HG03060 (cell line): ENCODE measurements around the gene MAP3K14.

Experiments used
- ATAC-seq: cut with Tn5 transposase; IDR thresholded peaks from one replicate; pipeline ENCODE4 v1.9.1; 2021; ENCODE audit warnings: low read depth, moderate number of reproducible peaks; ENCODE audit not compliant: unreplicated experiment

MAP3K14 gene

DNA sequence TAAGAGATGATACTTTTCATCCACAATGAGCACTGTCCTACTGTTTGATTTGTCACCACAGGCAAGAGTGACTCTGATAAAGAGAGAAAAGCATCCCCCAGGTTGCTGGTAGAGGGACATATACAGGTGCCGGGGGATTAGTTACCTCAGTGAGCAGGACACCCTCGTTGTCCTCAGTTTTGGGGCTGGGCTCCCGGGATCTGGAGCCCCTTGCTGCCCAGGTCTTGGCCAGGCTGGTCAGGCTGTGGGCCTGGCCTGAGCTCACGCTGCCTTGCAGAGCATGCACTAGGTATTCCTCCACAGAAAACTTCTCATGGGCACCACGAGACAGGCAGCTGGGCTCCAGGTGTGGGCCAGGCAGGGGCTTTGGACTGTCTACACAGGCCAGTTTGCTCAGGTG lies 30.5 kb downstream of the MAP3K14 start:
- no peak for ATAC-seq

DNA sequence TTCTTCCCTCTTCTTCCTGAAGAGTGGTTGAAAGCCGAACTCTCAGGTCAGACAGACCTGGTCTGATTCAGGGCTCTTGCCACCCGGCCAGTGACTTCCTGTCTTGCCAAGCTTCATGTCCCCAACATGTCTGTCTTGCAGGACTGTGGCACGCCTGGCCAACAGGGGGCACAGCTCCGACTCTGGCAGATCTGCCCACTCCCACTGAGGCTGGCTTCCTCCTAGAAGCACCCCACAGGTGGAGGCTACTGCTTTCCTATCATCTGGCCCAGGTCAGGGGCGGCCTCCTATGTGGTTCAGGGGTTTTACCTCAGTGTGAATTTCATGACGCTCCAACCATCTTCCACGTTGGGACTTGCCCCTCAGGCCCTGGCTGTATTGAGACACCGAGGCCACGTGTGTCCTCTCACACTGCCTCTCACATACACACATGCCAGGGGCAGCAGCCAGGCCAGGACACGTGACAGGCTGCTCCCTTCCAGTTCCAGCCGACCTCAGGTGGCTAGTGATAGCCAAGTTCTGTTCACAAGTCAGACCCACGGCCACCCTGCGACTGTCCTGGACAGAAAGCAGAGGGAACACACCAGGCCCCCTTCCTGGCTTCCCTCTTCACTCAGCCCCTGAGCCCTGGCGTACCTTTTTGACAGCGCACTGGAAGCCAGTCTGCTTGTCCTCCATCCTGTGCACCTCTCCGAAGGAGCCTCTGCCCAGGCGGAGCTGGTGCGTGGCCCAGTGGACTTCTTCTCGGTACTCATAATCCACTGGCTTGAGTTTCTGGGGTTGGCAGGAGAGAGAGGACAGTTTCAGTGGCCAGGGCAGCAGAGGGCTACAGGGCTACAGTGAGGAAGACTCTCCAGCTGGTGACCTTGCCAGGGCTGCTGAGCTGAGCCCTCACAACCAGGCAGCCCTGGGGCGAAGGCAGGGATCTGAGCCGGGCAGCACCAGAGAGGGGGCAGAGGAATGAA lies 32.4 kb downstream of the MAP3K14 start:
- no peak for ATAC-seq

DNA sequence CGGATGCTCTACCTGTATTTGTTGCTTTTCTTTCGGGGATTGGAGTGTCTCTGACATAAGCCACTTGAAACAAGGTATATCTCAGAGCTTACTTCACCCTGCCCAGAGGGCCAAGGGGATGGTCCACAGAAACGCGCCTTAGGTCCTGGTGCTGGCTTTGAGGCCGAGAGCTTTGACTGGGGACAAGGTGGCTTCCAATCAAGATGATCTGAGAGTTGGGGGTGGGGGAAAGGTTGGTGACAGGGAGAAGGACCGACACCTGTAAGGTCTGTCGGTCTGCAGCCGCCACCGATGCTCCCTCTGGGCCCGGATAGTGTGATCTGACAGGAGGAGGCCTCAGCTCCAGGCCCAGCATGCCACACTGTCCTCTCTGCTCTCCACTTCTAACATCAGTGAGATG lies 33.1 kb downstream of the MAP3K14 start:
- no peak for ATAC-seq

DNA sequence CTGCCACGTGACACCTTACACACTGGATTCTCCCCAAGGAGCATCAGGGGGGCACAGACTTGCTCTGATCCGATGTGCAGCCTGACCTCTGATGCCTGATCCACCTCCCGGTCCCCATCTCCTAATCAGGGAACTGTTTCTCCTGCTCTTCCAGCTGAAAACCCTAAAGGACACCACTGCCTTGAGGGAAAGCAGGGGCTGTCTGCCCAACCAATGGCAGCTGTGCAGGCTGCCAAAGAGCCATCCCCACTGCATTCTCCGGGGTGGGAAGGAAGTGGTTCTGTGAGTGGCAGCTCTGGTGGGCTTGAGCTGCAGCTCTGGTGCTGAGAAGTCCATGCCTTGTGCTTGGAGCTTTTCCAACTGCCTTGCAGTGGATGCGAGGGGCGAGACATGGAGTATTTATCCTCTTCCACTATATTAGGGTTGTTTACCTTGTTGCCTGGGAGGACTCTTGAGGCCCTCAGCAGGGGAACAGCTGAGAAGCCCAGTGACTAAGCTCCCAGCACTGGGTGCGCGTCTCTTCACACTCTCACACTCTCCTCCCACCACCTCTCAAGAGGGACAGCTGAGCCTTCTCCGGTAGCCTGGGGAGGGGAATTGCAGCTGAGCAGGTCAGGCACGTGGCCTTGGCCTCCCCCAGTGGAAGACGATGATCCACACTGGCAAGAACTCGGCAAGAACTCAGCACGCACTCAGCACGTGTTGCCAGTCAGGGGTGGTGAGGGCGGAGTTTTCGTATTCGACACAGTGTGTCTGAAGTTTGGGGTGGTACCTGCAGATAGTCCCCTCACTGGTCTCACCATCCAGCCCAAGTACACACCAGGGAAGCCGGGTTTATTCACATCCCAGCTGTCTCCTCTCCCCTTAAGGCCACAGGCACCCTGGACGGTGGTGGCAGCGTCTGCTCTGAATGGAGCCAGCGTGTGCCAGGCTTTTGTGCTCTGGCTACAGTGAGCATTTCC lies 33.9 kb downstream of the MAP3K14 start:
- no peak for ATAC-seq

DNA sequence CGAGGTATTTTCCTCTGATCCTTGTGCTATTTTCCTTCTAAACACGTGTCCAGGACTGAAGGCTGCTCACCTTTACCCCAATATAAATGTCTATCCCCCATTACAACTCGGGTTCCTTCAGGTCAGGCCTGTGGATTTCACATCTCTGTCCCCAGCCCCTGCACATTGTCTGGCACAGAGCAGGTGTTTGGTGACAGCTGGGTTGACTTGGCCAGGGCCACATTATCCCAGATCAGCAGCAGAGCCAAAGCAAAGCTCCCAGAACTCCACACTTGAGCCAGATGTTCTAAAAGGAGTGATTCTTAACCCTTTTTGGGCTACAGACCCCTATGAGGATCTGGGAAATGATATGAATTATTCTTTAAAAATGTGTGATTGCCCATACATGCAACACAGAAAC lies 36.9 kb downstream of the MAP3K14 start:
- ATAC-seq: no peak

DNA sequence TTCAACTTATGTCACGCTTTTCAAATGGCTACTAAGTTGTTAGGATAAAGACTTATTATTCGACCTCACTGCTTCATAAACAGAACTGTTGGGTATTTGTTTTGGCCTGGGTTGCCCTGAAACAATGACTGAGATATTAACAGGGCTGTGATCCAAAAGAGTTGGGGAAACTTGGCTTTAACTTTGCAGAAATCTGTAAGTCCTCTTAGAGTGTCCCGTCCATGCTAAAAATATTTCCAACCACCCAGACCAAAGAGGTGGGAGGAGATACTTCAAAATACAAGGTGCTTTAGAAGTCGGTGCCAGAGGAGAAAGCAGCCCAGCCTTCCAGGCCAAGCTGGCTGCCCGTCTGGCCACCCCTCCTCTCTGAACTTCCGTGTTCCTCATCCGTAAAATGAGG lies 38.8 kb downstream of the MAP3K14 start:
- no peak for ATAC-seq

DNA sequence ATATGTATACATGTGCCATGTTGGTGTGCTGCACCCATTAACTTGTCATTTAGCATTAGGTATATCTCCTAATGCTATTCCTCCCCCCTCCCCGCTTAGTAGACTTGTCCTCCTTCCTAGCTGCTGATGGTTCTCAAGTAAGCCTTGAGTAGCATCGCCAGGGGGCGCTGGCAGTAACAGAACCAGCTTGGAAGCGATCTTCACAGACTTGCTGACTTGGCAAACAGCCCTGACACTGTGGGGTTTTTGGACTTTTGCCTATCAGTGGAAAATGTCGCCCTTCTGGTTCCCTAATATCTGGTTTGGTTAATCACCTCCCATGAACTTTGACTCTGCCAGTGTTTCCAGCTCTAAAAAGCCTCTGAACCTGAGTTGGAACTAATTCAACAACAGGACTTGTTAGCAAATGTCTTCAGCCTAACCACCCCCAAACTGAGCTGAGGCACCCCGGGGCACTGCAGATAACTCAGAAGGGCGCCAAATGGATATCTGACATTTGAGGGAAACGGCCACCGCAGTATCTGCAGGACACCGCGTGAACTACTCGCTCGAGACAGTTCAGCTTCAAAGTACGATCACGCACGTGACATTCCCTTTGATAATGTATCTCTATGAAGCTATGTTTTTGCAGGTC lies 39.5 kb downstream of the MAP3K14 start:
- ATAC-seq: no peak

DNA sequence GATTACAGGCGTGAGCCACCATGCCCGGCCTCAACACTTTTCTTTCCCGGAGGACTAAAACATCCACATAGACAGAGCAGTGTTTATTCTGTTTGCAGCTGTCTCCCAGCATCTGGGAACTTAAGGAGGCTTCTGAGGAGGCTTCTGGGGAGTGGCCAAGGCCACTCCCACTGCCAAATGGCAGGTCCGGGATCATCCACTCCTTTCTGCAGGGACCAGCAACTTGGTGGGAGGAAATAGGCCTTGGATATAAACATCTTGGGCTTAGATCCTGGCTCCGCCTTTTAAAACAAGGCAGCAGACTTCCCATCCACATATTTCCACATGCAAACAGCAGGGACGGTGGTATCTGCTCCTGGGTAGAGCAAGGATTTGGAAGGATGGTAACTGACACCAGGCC lies 40.8 kb downstream of the MAP3K14 start:
- no peak for ATAC-seq

DNA sequence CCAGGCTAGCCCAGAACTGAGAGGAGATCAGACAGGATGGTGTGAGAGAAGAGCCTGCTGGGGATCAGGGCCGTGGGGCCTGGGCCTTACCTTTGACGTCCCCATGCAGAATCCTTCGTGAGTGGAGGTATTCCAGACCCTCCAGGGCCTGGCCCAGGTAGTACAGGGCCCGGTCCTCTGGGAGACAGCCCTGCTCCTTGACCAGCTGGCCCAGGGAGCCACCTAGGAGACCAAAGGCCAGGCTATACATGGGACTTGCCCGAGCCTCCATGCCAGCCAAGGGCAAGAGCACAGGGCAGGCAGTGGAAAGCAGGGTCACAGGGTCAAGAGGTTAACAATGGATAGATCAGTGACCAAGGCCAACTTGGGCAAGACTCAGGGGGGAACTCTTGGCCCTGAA lies 42.8 kb downstream of the MAP3K14 start:
- no peak for ATAC-seq

DNA sequence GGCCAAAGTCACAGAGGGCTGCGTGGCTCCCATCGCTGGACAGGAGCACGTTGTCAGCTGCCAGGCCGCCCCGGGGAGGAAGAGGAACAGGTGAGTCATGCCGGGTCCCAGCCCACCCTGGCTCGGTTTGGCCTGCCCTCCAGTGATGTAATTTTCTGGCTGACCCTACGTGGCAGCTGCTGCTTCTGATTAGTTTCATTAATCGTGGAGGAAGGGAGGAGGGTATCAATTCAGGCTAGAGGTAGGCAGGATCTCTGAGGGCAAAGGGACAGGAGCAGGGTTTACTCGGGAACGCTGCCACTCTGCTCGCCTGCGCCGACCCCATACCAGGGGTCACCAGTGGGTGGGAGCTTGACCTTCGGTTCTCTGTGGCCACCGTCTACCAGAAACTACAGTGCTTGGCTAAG lies 43.3 kb downstream of the MAP3K14 start:
- no peak for ATAC-seq

DNA sequence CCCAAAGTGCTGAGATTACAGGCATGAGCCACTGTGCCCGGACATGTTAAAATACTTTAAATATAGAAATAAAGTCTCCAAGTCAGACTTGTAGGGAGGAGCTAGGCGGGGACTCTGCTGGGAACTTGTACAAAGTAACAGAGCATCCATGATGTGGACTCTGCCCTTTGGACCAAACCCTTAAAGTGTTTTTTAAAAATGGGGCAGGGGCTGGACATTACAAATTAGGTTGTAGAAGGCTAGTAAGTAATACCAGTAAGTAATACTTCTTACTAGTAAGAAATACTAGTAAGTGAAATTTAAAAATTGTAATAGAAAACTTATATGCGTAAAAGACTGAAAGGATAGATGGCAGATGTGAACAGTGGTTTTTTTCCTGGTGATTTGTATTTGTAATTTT lies 45.2 kb downstream of the MAP3K14 start:
- no peak for ATAC-seq

DNA sequence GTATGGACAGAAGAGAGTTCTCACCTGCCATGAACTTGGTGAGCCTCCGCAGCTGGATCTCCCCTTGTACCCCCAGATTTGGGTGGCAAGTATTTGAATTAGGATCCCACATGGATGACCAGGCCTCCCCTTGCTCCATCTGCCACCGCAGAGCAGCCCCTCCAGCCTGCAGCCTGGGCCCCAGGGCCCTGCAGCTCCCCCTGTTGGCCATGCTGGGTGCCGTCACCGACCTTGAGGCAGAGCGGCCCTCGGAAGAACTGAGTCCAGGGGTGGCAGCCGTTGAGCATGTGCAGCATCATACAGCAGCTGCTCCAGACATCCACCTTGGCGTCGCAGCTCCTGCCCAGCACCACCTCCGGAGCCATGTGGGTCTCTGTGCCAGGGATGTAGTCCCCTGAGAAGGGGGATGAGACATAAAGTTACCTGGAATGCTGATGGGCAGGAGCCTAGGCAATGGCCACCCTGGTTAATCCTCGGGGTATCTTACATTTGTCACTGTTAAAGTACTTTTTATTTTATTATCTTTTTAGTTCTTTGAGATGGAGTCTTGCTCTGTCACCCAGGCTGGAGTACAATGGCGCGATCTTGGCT lies 45.9 kb downstream of the MAP3K14 start:
- ATAC-seq: no peak

DNA sequence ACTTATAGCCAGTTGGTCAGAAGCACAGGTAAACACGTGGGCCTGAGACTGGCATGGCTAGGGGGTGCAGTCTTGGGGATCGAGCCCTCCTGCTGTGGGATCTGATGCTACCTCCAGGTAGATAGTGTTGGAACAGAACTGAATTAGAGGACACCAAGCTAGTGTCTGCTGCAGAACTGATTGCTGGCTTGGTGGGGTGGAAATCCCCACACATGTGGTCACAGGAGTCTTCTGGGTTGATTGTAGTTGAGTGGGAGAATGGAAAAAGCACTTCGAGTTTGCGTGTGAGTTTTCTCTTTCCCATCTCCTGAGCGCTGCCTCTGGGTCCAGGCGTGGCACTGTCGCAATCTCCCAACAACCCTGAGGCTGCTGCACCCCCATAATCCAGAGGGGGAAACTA lies 46.9 kb downstream of the MAP3K14 start:
- ATAC-seq: no peak

DNA sequence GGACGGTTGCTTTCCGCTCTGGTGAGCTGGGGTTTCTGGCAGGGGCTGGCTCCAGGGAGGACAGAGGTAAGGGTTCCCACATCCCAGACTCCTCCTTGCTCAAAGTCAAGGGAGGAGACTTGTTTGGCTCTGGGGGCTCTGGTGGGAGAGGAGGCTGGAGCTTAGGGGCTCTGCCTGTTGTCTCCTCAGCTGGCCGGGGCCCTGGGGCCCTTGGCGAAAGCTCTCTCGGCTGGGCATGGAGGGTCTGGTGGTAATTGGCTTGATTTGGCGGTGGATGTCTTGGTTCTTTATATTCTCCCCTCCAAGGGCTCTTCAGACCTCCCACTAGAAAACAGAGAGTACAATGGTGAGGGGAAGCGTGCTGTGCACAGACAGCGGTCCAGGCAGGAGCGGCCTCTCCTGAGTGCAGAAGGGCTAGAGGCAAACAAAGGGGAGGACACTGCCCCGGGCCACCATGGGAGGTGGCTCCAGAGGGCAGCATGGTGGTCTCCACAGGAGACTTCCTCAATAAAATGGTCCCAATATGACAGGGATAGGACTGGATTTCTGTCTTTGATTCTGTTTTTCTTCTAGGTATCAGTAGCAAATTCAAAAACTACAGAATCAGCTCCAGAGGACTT lies 49.3 kb downstream of the MAP3K14 start:
- ATAC-seq: no peak

DNA sequence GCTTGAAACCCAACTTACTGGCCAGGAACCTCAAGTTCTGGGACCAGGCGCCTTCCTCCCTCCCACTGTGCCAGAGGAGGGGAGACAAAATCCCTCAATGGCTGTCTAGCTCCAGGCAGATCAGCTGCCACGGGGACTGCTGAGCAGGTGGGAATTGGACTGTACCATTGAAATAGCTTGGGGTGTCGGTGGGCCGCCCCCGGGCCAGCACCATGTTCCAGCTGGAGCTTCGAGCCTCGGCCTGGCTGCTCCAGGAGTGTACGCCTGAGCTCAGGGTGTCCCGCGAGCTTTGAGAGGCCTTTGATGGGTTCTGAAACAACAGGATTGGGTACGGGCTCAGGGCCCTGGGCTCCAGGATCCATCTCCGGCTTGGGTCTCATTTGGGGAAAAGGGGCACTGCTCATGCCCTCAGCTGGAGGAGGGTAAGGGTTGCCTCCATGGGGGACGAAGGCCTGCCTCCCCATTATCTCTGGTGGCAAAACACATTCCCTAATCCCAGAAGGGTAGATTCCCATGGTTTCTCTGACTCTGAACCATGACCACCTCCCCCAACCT lies 50.4 kb downstream of the MAP3K14 start:
- ATAC-seq: no peak

DNA sequence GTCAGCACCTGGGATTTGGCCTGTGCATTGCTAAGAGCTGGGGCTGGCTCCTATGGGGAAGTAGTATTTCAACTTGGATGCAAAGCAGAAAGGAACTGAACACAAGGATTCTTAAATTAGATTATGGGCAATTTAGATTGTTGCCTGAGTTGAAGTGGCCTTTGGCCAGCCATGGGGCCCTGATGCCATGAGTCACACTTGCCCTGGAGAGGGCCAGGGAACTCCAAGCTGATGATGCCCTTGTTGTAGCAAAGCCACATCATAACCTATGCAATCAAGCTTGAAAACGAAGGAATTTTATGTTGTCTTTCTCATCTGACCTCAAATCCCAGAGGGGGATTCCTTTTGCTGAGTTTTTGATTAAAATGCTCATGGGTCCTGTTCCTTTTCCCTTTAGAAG lies 51.0 kb downstream of the MAP3K14 start:
- ATAC-seq: no peak

DNA sequence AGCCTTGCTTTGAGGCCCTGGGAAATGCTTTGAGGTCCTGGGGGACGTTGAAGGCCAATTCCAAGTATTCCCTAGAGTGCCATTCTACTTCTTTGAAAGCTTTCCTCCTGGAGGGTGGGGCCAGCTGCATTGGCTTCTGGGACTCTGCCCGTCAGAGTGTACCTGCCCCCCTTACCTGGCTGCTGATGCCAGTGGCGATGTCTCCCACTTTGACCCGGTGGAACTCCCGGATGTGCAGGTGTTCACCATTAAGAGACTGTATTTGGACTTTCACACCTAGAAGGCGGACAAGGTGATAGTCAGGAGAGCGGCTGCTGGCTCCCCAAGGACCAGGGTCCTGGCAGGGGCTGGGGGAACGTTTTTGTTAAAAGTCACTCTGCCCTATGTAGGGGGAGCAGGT lies 51.8 kb downstream of the MAP3K14 start:
- no peak for ATAC-seq

DNA sequence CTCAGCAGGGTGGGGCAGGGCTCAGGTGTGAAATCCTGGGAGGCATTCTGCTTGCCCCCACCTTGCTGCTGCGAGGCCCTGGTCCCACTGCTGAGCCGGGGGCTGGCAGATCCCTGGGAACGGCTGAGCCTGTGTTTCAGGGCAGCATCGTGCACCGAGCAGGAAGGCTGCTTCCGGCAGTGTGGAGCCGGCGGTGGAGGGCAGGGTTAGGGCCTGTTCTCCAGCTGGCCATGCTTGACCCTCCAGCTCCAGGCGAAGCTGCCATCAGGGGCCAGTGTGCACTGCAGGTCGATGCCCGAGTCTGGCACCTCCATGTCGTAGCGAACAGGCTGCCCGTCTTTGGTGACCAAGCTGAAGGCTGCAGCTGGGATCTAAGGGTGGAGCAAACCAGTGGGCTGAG lies 52.4 kb downstream of the MAP3K14 start:
- no peak for ATAC-seq

DNA sequence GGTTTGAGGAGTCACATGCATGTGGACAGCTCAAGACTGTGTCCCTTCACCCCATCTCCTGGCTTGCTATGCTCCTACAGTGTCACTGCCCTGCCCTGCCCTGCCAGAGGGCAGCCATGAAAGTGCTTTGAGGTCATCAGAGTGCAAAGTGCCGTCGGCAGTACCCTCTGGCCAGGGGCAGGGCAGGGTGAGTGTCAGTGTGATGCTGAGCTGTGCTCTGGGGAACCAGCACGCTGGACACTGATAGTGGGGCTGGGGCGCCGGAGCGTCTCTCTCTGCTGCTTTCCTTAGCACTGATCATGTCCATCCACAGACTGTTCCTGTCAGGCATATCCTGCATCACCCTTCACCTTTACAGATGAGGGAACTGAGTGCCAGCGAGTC lies 53.4 kb downstream of the MAP3K14 start:
- no peak for ATAC-seq
